ENCODE data around the gene ABR.

The ABR gene

GRCh38 chr17:1043601-1044251 lies 136.1 kb downstream of the ABR start:
- no peak for DNase-seq

- no peak for DNase-seq
These were observed 137.3 kb downstream of the ABR start for GRCh38 chr17:1042486-1042885.

- no peak for DNase-seq
These were observed 138.0 kb downstream of the ABR start for GRCh38 chr17:1041746-1042145.

DNA sequence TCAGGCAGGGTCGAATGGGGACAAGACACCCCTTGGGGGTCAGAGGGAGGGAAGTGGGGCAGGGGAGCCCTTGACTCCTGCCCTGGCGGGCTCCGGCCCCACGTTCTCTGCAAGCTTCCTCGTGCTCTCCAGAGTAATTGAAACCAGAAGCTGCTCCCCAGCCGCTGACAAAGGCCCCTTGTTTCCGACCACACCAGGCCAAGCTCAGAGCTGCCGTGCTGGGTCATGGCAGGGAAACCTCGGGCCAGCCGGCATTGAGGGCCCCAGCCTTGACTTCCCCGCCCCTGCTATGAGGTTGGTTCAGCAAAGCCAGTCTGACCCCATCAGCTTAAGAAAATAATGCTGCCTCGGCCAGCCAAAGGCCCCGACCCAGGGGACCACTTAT lies 139.6 kb downstream of the ABR start:
- DNase-seq: no peak

DNA sequence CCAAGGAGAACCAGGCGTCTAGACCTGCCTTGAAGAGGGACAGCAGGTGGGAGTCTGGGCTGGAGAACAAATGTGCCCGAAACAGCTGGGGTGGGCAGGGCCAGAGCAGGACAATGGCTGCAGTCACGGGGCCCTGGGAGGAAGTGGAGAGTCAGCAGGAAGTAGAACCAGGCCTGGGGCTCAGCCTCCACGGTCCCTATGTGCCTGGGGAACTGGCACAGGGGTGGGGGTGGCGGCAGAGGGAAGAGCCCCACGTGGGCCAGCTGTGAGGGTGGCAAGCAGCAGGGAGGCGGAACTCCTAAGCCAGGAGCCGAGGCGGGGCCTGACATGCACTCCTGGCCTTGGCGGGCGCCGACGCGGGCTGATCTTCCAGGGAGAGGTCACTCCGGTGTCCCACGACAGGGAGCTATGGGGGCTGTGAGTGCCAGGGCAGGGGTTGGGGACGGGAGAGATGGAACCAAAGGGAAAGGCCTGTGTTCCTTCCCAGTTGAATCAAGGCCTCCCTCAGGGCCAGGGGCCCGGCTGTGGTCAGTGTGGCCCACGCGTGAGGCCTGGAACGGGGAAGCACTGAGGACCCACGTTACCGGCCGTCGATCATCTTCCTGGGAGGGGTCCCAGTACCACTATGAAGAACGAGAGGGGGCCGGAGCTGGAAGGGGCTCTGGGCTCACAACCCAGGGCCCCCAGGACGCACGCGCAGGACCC lies 140.1 kb downstream of the ABR start:
- no peak for DNase-seq

GRCh38 chr17:1039123-1039507 lies 140.7 kb downstream of the ABR start:
- no peak for DNase-seq

DNA sequence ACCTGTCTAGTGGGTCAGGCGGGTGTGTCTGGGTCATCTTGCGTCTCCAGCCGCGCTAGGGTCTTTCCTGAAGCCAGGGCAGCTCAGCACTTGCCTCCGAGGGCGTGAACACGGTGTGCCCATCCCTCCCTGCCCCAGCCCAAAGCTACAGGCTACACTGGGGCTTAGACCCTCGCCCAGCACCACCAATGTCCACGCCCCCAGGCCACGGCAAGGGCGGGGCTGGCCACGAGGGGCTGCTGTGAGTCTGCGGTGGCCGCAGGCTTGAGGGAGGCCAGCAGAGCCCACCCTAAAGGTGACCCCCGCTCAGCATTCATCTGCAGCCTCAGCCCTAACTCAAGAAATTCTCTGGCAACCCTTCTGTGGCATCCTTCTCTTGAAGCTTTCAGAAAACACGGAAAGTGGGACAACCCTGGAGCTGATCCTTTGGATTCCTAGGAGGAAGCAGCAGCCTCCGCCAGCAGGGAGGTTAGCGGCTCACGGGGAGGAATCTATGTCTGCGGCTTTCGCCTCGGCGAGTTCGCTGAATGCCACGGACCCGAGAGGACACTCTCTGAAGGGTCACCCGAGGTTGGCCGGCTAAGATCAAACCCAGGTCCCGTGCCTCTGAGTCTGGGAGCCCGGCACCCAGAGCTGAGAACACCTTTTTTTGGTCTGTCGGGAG lies 141.2 kb downstream of the ABR start:
- no peak for DNase-seq

DNA sequence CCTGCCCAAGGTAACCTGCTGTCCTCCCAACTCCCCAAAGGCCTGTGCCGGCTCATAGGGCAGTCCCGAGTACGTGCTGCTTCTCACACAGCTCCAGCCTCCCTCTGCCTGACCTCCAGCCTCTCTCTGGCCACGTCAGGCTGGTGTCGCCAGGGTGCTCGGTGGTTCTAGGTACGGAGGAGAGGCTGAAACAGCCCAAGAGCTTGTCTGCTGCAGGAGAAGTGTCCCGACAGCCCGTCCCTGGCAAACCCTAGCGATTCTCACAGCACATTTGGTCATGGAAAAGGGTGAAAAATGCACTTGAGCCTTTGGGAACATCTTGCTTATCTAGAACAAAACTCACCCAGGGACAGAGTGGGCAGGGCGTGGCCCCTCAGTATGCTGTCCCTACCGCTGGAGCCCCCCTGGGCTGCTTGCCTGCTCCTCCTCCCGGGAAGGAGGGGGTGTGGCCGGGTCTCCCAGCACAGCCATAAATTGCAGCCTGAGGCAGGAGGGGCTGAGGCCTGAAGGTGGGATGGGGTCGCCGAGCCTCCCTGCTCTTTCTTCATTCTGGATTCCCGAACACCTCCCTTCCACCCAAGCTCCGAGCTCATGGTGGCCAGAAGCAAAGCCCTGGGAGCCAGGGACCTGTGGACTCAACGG lies 142.4 kb downstream of the ABR start:
- DNase-seq: no peak

DNA sequence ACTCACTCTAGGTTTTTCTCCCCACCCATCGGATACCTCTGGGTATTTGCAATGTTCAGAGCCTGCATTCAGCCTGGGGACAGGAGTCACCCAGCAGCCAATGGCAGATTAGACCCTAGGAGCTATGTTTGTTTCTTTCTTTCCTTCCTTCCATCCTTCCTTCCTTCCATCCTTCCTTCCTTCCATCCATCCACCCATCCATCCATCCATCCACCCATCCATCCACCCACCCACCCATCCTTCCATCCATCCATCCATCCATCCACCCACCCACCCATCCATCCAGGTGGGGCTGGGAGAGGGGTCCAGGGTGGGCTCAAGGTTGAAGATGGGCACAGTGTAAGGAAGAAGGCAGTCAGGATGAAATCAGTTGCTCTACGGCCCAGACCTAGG lies 142.9 kb downstream of the ABR start:
- no peak for DNase-seq

DNA sequence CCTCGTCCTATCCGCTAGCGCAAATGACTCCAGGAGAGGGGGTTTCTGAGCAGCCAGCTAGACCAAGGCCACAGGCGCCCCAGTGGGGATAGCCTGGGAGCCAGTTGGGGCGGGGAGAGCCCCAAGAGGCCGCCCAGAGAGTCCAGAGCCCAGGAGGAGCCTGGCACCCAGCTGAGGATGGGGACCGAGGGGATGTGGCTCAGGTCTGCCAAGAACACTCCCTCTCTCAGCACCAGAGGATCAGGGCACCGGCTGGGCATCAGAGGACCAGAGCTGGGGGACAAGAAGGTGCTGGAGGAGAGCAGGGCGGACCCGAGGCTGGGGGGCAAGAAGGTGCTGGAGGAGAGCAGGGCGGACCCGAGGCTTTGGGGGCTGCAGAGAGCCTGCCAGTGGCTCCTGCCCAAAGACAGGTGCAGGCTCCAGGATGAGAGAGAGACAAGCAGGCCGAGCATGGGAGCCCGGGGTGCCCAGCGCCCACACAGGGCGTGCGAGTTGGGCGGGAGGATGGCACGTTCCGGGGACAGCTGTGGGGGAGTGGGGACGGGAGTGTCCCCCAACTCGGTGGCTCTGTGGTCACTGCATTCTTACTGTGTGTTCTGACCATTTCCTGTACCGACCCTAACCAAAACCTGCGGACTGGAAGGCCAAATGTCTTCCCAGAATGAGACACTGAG lies 143.5 kb downstream of the ABR start:
- DNase-seq: no peak

GRCh38 chr17:1035546-1036170 lies 144.1 kb downstream of the ABR start:
- no peak for DNase-seq

GRCh38 chr17:1034652-1035210 lies 145.1 kb downstream of the ABR start:
- DNase-seq: no peak

- no peak for DNase-seq
These were observed 146.3 kb downstream of the ABR start for GRCh38 chr17:1033503-1033902.

GRCh38 chr17:1032391-1032790 lies 147.4 kb downstream of the ABR start:
- no peak for DNase-seq

DNA sequence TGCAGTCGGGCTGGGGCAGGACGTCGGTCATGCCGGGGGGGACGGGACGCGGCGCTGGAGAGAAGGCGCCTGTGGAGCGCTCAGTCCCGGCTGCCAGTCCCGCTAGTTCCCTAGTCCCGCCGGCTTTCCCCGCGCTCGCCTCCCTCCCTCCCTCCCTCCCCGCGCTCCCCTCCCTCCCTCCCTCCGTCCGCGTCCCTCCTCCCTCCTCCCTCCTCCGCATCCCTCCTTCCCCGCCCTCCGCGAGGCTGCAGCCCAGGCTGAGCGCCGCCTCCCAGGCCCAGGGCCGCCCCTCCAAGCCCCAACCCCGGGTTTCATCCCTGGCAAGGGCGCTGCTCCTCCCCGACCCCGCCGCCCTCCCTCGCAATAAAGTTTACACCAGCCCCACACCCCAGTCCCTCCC lies 148.1 kb downstream of the ABR start:
- DNase-seq: no peak

- DNase-seq: no peak
These were observed 148.9 kb downstream of the ABR start for GRCh38 chr17:1030684-1031532.

GRCh38 chr17:1029922-1030644 lies 149.7 kb downstream of the ABR start:
- DNase-seq: no peak

- DNase-seq: no peak
These were observed 150.4 kb downstream of the ABR start for GRCh38 chr17:1029196-1029921.

- DNase-seq: no peak
These were observed 152.7 kb downstream of the ABR start for GRCh38 chr17:1027044-1027443.

DNA sequence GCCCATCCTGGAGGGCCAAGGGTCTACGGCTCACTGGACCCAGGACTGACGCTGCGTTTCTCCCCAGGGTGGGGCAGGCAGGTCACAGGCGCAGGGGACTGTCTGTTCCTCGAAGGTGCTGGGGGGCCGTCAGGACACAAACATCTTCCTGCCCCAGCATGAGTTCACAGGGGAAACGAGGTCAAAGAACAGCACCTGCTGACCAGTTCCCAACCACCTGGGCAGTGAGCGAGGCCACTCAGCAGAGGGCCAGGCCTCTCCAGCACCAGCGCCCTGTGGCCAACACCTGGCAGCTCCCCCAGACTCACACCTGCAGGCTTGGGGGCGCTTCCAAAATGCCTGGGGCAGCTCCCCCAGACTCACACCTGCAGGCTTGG lies 153.2 kb downstream of the ABR start:
- DNase-seq: no peak
